Body of pancreas (tissue), 4 donors: ENCODE data around the gene CAPN14. TPM values are rescaled to one million over a fixed set of nuclear protein-coding genes. Genes with fewer than 3 reads are reported as not detected.

Experiments
- ATAC-seq: fragments of 150-250 bp; one replicate; pipeline ENCODE4 v1.9.1; 2016
- DNase-seq, 4 donors: peaks; one replicate each; pipeline ENCODE4 v3.0.0-alpha.2; 2019
- H3K27ac ChIP-seq, 4 donors: fragments of 200-600 bp; sonication (generic); 1 replicate in 3 of 4; 2 replicates in 1 of 4; pipeline versions ENCODE4 v1.5.1 to v1.6.1; 2016 to 2019; ENCODE audit warnings: mild to moderate bottlenecking in 1 of 4, mixed read lengths in 1 of 4, moderate library complexity in 1 of 4
- H3K27me3 ChIP-seq, 2 donors: fragments of 200-600 bp; sonication (generic); one replicate each; pipeline ENCODE4 v1.6.0; 2016; ENCODE audit warnings: mild to moderate bottlenecking in 1 of 2
- H3K36me3 ChIP-seq, 2 donors: fragments of 200-600 bp; sonication (generic); replicated peaks in 1 of 2; 2 replicates each; pipeline ENCODE4 v1.5.1; 2016; ENCODE audit warnings: low read depth in 2 of 2; ENCODE audit not compliant: insufficient read depth in 1 of 2
- H3K4me1 ChIP-seq: fragments of 200-600 bp; sonication (generic); one replicate; pipeline ENCODE4 v1.6.0; 2016
- H3K4me3 ChIP-seq, 2 donors: fragments of 200-600 bp; sonication (generic); 1 replicate in 1 of 2; 2 replicates in 1 of 2; pipeline ENCODE4 v1.5.1; 2016 to 2019
- H3K9me3 ChIP-seq, 3 donors: fragments of 200-600 bp; sonication (generic); 1 replicate in 2 of 3; 2 replicates in 1 of 3; pipeline ENCODE4 v1.5.1; 2016
- CTCF ChIP-seq, 7 experiments: fragments of 450-650 bp in 4 of 7; fragments of 200-600 bp in 3 of 7; sonication (generic) in 3 of 7; IDR thresholded peaks; one replicate each; pipeline ENCODE4 v1.5.1; 2016 to 2019; ENCODE audit warnings: antibody characterized with exemption in 7 of 7
- POLR2A ChIP-seq, 3 donors: fragments of 450-650 bp; IDR thresholded peaks; one replicate each; pipeline ENCODE4 v1.6.1; 2016; ENCODE audit warnings: antibody characterized with exemption in 3 of 3, mild to moderate bottlenecking in 2 of 3
- WGBS, 2 donors: methylation state at CpG; one replicate each; pipeline ENCODE4 v1.1.5; 2017; 5-methylcytosine and 5-hydroxymethylcytosine counted together
- intact Hi-C: fragments of 100-400 bp; cut with DNase I; formaldehyde crosslinking; loops from one replicate; pipeline ENCODE4 v1.15.1; 2023
- total RNA-seq, 2 donors: library from RNA; depleted of rRNA; stranded (reverse); fragments of >200 nt; gene quantifications; one replicate each; pipeline ENCODE4 v1.1.0, GENCODE V29; 2016

CAPN14 gene
- total RNA-seq, 2 donors from 2014 or later = not detected

- intact Hi-C loops = no loop called here
- no peak overlapping the region for H3K4me3 ChIP-seq
- DNase-seq (no peak), ATAC-seq (no peak)
- no peak overlapping the region for H3K27ac ChIP-seq
- no peaks in the 10 kb centered on the region for H3K9me3 ChIP-seq
- no peaks in the 10 kb centered on the region for H3K27me3 ChIP-seq
- H3K36me3 ChIP-seq = no peaks in the 10 kb centered on the region
- 76% methylated on average over 2 of the region's 2 CpGs for WGBS, 2 donors
- TF ChIP-seq CTCF (IDR thresholded peaks at IDR 0.05) (no peak), POLR2A (IDR thresholded peaks at IDR 0.05) (no peak)
- no peaks in the 10 kb centered on the region for H3K4me1 ChIP-seq
Observed at GRCh38 chr2:31196622-31197021, 20.7 kb downstream of the CAPN14 start.

GRCh38 chr2:31193806-31194205 lies 23.5 kb downstream of the CAPN14 start:
- Histone ChIP-seq H3K4me3 (no peak overlapping the region), H3K9me3 (no peaks in the 10 kb centered on the region), H3K4me1 (no peaks in the 10 kb centered on the region), H3K36me3 (no peaks in the 10 kb centered on the region), H3K27me3 (no peaks in the 10 kb centered on the region), H3K27ac (no peak overlapping the region)
- TF ChIP-seq POLR2A (IDR thresholded peaks at IDR 0.05) (no peak), CTCF (IDR thresholded peaks at IDR 0.05) (no peak)
- ATAC-seq (no peak), DNase-seq (no peak)
- 92 to 94% methylated on average over 4 of the region's 4 CpGs for WGBS, 2 donors
- intact Hi-C loops = no loop called here

- TF ChIP-seq CTCF (IDR thresholded peaks at IDR 0.05) (no peak), POLR2A (IDR thresholded peaks at IDR 0.05) (no peak)
- 80% methylated on average over 10 to 12 of the region's 12 CpGs for WGBS, 2 donors
- no peaks in the 10 kb centered on the region for H3K27me3 ChIP-seq
- H3K4me3 ChIP-seq = no peak overlapping the region
- H3K9me3 ChIP-seq = no peaks in the 10 kb centered on the region
- no peak for DNase-seq
- H3K27ac ChIP-seq = no peak overlapping the region
- ATAC-seq = no peak
- intact Hi-C loops = no loop called here
- no peaks in the 10 kb centered on the region for H3K4me1 ChIP-seq
- H3K36me3 ChIP-seq = no peaks in the 10 kb centered on the region
Observed at GRCh38 chr2:31192851-31193392, 24.4 kb downstream of the CAPN14 start.

DNA sequence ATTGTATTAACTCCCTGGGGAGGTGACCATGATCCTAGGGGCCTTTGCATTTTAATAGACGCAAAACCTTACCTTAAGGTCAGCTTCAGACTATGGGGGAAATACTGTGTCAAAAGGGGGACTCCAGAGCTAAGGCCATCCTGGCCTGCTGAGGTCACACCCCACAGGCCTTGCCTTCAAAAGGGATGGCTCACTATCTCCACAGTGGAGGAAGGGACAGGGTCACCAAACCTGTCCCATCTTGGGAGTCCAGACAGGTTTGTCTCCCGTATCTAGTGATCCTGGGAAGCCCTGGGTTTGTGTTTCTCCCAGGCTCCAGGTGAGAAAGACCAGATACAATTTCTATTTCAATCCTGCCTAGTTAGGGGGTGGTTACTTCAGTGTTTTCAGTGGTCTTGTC lies 24.9 kb downstream of the CAPN14 start:
- H3K27me3 ChIP-seq = no peaks in the 10 kb centered on the region

More for the DNA sequence above, 24.9 kb downstream of the CAPN14 start:
- Histone ChIP-seq H3K36me3 (no peaks in the 10 kb centered on the region), H3K27ac (no peak overlapping the region), H3K4me1 (no peaks in the 10 kb centered on the region), H3K9me3 (no peaks in the 10 kb centered on the region), H3K4me3 (no peak overlapping the region)
- WGBS, 2 donors = 81 to 100% methylated on average over 2 of the region's 2 CpGs
- TF ChIP-seq CTCF (IDR thresholded peaks at IDR 0.05) (no peak), POLR2A (IDR thresholded peaks at IDR 0.05) (no peak)
- DNase-seq = no peak
- no peak for ATAC-seq
- intact Hi-C loops = no loop called here
